Measurements from ENCODE around the gene PIP4K2C. TPM values are rescaled to one million over a fixed set of nuclear protein-coding genes. Genes with fewer than 3 reads are reported as not detected.

PIP4K2C gene
- total and polyA plus RNA-seq, 12 donors, result 5.8 to 17.2 (median 14.1) TPM

DNA sequence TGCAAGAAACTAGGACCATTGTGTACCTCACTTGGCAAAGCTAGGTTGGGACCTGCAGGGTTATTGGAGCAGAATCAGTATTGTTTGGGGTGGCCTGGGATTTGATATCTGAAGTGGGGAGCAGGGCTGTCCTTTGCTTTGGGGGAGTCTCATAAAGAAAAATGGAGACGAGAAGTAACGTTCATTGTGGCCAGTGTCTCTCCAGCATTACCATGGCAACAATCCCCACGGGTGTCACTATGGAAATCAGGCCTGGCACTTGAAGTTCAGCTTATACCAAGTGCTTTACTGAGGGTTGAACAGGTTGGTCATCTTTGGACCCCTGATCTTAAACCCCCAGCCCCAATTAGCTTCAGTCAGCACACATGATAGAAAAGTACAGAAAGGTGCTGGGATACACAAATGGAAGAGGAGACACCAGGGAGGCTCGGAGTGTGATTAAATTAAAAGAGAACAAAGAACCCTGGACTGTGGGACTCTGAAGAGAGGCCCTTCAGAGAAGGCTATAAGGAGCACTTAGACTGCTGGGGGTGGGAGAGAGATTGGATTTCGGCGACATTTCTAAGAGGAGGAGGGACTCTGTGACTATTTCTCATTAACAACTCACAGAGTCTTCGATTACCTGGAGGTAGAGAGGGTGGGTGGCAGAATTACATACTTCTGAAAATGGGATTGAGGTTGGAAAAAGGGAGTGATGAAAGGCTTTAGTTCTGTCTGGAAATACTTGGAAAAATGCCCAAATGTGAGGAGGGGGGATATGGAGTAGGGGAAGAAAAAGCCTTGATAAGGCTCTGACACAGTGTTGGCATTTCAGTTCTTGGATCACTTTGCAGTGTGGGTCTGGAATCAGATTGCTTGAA lies 37.4 kb upstream of the PIP4K2C start:
- Histone ChIP-seq H3K27ac (no peak overlapping the region), H3K9me3 (no peaks in the 10 kb centered on the region), H3K4me1 (peaks cover 4 to 9% (median 6%) of the 10 kb centered on the region in 9 donors), H3K36me3 (no peaks in the 10 kb centered on the region), H3K27me3 (peaks cover 0 to 47% (median 41%) of the 10 kb centered on the region in 7 donors), H3K4me3 (no peak overlapping the region)
- intact Hi-C loops (cut with DNase I), result no loop called here
- TF ChIP-seq, protein P1, sequence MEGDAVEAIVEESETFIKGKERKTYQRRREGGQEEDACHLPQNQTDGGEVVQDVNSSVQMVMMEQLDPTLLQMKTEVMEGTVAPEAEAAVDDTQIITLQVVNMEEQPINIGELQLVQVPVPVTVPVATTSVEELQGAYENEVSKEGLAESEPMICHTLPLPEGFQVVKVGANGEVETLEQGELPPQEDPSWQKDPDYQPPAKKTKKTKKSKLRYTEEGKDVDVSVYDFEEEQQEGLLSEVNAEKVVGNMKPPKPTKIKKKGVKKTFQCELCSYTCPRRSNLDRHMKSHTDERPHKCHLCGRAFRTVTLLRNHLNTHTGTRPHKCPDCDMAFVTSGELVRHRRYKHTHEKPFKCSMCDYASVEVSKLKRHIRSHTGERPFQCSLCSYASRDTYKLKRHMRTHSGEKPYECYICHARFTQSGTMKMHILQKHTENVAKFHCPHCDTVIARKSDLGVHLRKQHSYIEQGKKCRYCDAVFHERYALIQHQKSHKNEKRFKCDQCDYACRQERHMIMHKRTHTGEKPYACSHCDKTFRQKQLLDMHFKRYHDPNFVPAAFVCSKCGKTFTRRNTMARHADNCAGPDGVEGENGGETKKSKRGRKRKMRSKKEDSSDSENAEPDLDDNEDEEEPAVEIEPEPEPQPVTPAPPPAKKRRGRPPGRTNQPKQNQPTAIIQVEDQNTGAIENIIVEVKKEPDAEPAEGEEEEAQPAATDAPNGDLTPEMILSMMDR (IDR thresholded peaks at IDR 0.05), result no peak
- no peak for DNase-seq
- ATAC-seq, result no peak
- WGBS, 2 donors, result 55 to 63% methylated on average over 7 of the region's 7 CpGs

DNA sequence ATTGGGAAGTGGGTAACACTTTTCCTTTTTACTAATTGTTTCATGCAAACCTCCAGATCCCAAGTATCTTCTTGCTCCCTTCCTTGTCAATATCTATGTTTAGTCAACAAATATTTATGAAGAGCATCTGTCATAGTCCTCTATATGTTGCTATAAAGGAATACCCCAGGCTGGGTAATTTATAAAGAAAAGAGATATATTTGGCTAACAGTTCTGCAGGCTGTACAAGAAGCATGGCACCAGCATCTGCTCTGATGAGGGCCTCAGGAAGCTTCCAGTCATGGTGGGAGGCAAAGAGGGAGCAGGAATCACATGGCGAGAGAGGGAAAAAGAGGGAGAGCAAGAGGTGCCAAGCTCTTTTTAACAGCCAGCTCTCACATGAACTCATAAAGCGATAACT lies 36.5 kb upstream of the PIP4K2C start:
- H3K27ac ChIP-seq, result no peak overlapping the region
- H3K9me3 ChIP-seq, result no peaks in the 10 kb centered on the region
- no peak overlapping the region for H3K4me3 ChIP-seq
- DNase-seq, result no peak
- peaks cover 0 to 39% (median 32%) of the 10 kb centered on the region in 7 donors for H3K27me3 ChIP-seq
- H3K36me3 ChIP-seq, result no peaks in the 10 kb centered on the region
- TF ChIP-seq, protein P1 (IDR thresholded peaks at IDR 0.05), result no peak
- intact Hi-C loops (cut with DNase I), result no loop called here
- no peak for ATAC-seq
- WGBS, 2 donors, result 93 to 94% methylated on average over 2 of the region's 2 CpGs
- peaks cover 4 to 9% (median 6%) of the 10 kb centered on the region in 9 donors for H3K4me1 ChIP-seq

DNA sequence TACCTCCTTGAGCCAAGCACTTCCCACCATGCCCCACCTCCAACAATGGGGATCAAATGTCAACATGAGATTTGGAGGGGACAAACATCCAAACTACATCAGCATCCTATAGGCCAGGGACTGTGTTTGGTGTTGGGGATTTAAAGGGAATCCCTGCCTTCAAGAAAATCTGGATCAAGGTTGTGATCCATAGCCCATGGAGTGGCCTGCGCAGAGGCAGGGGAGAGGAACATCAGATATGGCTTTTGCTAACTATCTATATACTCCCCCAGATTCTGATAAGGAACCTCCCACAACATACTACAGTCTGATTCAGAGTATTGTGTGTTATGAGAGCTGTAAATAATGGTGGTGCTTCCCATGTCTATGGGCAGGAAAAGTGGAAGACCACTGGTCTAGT lies 36.1 kb upstream of the PIP4K2C start:
- WGBS, 2 donors, result 90 to 97% methylated on average over 1 of the region's 1 CpG
- peaks cover 3 to 5% (median 4%) of the 10 kb centered on the region in 9 donors for H3K4me1 ChIP-seq
- TF ChIP-seq, protein P1 (IDR thresholded peaks at IDR 0.05), result no peak
- DNase-seq, result no peak
- H3K27ac ChIP-seq, result no peak overlapping the region
- peaks cover 0 to 35% (median 28%) of the 10 kb centered on the region in 7 donors for H3K27me3 ChIP-seq
- no peak for ATAC-seq
- no peaks in the 10 kb centered on the region for H3K36me3 ChIP-seq
- H3K9me3 ChIP-seq, result no peaks in the 10 kb centered on the region
- H3K4me3 ChIP-seq, result no peak overlapping the region
- intact Hi-C loops (cut with DNase I), result no loop called here

GRCh38 chr12:57558864-57559263 lies 32.1 kb upstream of the PIP4K2C start:
- no peaks in the 10 kb centered on the region for H3K36me3 ChIP-seq
- H3K4me3 ChIP-seq, result no peak overlapping the region
- intact Hi-C loops (cut with DNase I), result no loop called here
- DNase-seq (no peak), ATAC-seq (no peak)
- no peaks in the 10 kb centered on the region for H3K4me1 ChIP-seq
- H3K27ac ChIP-seq, result no peak overlapping the region
- H3K27me3 ChIP-seq, result peaks cover 0 to 22% (median 8%) of the 10 kb centered on the region in 7 donors
- TF ChIP-seq, protein P1 (IDR thresholded peaks at IDR 0.05), result no peak
- WGBS, 2 donors, result 81 to 89% methylated on average over 4 of the region's 4 CpGs
- no peaks in the 10 kb centered on the region for H3K9me3 ChIP-seq

Measured in heart right ventricle (tissue), 16 donors.